Measurements from ENCODE around the gene SLC1A3. TPM values are rescaled to one million over a fixed set of nuclear protein-coding genes. Genes with fewer than 3 reads are reported as not detected.
A peak's percentile ranks its signal among the peaks of the same experiment; 100 is the strongest.

Gene SLC1A3
- total RNA-seq, 1 experiment from 2014 or later = 6.0 TPM

DNA sequence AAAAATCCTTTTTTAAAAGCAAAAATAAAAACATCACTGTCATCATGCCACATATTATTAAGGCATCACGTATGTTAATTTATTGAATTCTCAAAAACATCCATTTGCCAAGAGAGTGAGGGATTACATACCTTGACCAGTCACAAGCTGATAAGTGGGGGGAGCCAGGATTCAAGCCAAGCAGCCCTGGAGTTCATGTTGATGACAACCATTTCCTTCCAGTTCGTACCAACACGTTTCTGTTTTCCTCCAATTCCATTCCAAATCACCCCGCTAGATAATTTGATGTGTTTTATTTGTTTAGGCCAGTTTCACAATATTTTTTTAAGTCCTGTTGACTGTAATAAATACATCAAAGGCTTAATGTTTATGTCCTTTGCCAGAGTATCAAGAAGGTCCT lies 53.0 kb downstream of the SLC1A3 start:
- no peak for DNase-seq
- Mint-ChIP-seq H3K9me3 (ENCODE audit: low read depth, unreplicated experiment) (peaks cover 3% of the 10 kb centered on the region), H3K4me3 (ENCODE audit: low read depth, unreplicated experiment) (no peak overlapping the region), H3K4me1 (ENCODE audit: low read depth, unreplicated experiment) (peaks cover 29% of the 10 kb centered on the region), H3K27ac (ENCODE audit: unreplicated experiment) (no peak overlapping the region), H3K27me3 (ENCODE audit: unreplicated experiment) (peaks cover 7% of the 10 kb centered on the region), H3K36me3 (ENCODE audit: insufficient read depth, unreplicated experiment) (no peaks in the 10 kb centered on the region)
- BruUV-seq (replicated peaks) = no TSS peak
- CTCF ChIA-PET = interaction anchor here (0.5 kb wide), 1 partner anchor 273 kb away, joined by 9 read pairs; no protein-coding TSS in a partner anchor
- intact Hi-C loops (cut with micrococcal nuclease; ENCODE audit: unreplicated experiment) = loop anchor here (5.0 kb wide), 1 partner anchor 52 kb away; the partner anchor contains the start of gene SLC1A3
- TF ChIP-seq, protein P1, sequence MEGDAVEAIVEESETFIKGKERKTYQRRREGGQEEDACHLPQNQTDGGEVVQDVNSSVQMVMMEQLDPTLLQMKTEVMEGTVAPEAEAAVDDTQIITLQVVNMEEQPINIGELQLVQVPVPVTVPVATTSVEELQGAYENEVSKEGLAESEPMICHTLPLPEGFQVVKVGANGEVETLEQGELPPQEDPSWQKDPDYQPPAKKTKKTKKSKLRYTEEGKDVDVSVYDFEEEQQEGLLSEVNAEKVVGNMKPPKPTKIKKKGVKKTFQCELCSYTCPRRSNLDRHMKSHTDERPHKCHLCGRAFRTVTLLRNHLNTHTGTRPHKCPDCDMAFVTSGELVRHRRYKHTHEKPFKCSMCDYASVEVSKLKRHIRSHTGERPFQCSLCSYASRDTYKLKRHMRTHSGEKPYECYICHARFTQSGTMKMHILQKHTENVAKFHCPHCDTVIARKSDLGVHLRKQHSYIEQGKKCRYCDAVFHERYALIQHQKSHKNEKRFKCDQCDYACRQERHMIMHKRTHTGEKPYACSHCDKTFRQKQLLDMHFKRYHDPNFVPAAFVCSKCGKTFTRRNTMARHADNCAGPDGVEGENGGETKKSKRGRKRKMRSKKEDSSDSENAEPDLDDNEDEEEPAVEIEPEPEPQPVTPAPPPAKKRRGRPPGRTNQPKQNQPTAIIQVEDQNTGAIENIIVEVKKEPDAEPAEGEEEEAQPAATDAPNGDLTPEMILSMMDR (IDR thresholded peaks at IDR 0.05; ENCODE audit: unreplicated experiment) = no peak

DNA sequence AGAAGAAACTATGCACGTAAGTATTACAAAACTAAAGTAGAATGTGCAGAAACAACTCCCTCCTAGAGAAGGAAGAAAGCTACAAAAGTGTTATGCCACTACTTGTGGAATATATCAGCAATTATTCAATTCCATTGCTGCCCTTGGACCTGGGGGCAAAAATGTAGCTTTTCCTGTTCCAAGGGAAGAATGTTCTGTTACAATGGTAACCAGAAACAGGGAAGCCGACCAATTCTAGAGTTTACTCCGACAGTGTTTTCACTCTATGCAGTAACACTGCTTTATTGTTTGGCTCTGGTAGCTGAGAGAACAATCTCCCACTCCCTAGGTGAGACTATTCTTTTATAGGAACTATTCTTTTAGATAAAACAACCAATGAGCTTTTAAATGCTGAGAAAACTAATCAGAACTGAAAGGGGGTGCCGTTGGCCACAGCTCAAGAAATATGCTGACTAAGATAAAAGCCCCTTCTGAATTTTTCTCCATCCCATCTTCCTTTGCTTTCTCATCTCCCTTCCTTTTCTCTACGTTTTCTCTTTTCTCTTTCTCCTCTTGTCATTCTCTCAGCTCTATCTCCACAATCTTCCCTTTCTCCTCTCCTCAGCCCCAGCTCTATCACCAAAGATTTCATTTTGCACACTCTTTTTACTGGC lies 54.1 kb downstream of the SLC1A3 start:
- peak; percentile 20 for DNase-seq
- no peaks in the 10 kb centered on the region for H3K36me3 Mint-ChIP-seq (ENCODE audit: insufficient read depth, unreplicated experiment)
- peaks cover 3% of the 10 kb centered on the region for H3K9me3 Mint-ChIP-seq (ENCODE audit: low read depth, unreplicated experiment)
- H3K27me3 Mint-ChIP-seq (ENCODE audit: unreplicated experiment) = no peaks in the 10 kb centered on the region
- BruUV-seq (replicated peaks) = no TSS peak
- H3K4me3 Mint-ChIP-seq (ENCODE audit: low read depth, unreplicated experiment) = no peak overlapping the region
- intact Hi-C loops (cut with micrococcal nuclease; ENCODE audit: unreplicated experiment) = no loop called here
- H3K4me1 Mint-ChIP-seq (ENCODE audit: low read depth, unreplicated experiment) = peaks cover 36% of the 10 kb centered on the region
- CTCF ChIA-PET = interaction anchor here (0.5 to 1.2 kb wide), 3 partner anchors 9 to 34 kb away, joined by 4 to 6 read pairs (median 5); no protein-coding TSS in a partner anchor
- TF ChIP-seq, protein P1 (IDR thresholded peaks at IDR 0.05; ENCODE audit: unreplicated experiment) = no peak
- H3K27ac Mint-ChIP-seq (ENCODE audit: unreplicated experiment) = no peak overlapping the region

GRCh38 chr5:36661456-36662220 lies 55.2 kb downstream of the SLC1A3 start:
- H3K9me3 Mint-ChIP-seq (ENCODE audit: low read depth, unreplicated experiment) = peaks cover 3% of the 10 kb centered on the region
- CTCF ChIA-PET = interaction anchor here (1.1 kb wide), 1 partner anchor 10 kb away, joined by 4 read pairs; no protein-coding TSS in a partner anchor
- H3K4me3 Mint-ChIP-seq (ENCODE audit: low read depth, unreplicated experiment) = no peak overlapping the region
- intact Hi-C loops (cut with micrococcal nuclease; ENCODE audit: unreplicated experiment) = no loop called here
- H3K36me3 Mint-ChIP-seq (ENCODE audit: insufficient read depth, unreplicated experiment) = no peaks in the 10 kb centered on the region
- H3K4me1 Mint-ChIP-seq (ENCODE audit: low read depth, unreplicated experiment) = peaks cover 36% of the 10 kb centered on the region
- H3K27ac Mint-ChIP-seq (ENCODE audit: unreplicated experiment) = no peak overlapping the region
- no peak for DNase-seq
- H3K27me3 Mint-ChIP-seq (ENCODE audit: unreplicated experiment) = no peaks in the 10 kb centered on the region
- BruUV-seq (replicated peaks) = no TSS peak
- TF ChIP-seq, protein P1 (IDR thresholded peaks at IDR 0.05; ENCODE audit: unreplicated experiment) = no peak

GRCh38 chr5:36662291-36662851 lies 56.0 kb downstream of the SLC1A3 start:
- no TSS peak for BruUV-seq (replicated peaks)
- Mint-ChIP-seq H3K36me3 (ENCODE audit: insufficient read depth, unreplicated experiment) (no peaks in the 10 kb centered on the region), H3K27ac (ENCODE audit: unreplicated experiment) (no peak overlapping the region), H3K9me3 (ENCODE audit: low read depth, unreplicated experiment) (peaks cover 3% of the 10 kb centered on the region), H3K4me3 (ENCODE audit: low read depth, unreplicated experiment) (no peak overlapping the region), H3K27me3 (ENCODE audit: unreplicated experiment) (no peaks in the 10 kb centered on the region), H3K4me1 (ENCODE audit: low read depth, unreplicated experiment) (peaks cover 31% of the 10 kb centered on the region)
- DNase-seq = no peak
- TF ChIP-seq, protein P1 (IDR thresholded peaks at IDR 0.05; ENCODE audit: unreplicated experiment) = no peak
- intact Hi-C loops (cut with micrococcal nuclease; ENCODE audit: unreplicated experiment) = no loop called here
- CTCF ChIA-PET = interaction anchor here (0.6 kb wide), 1 partner anchor 511 kb away, joined by 3 read pairs; no protein-coding TSS in a partner anchor
